ENCODE results near the gene ASZ1. TPM values are rescaled to one million over a fixed set of nuclear protein-coding genes. Genes with fewer than 3 reads are reported as not detected.
"Not testable (repeated sequence)": the region's sequence is repeated elsewhere in the genome, so short reads cannot be mapped to it uniquely, and the experiment has no call there.

The ASZ1 gene, protein sequence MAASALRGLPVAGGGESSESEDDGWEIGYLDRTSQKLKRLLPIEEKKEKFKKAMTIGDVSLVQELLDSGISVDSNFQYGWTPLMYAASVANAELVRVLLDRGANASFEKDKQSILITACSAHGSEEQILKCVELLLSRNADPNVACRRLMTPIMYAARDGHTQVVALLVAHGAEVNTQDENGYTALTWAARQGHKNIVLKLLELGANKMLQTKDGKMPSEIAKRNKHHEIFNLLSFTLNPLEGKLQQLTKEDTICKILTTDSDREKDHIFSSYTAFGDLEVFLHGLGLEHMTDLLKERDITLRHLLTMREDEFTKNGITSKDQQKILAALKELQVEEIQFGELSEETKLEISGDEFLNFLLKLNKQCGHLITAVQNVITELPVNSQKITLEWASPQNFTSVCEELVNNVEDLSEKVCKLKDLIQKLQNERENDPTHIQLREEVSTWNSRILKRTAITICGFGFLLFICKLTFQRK
- total RNA-seq (2021; fragmentation: NEBNext Ultra II Directional; extraction: Animal tissue kit (Norgen Biotek cat#: 25700)) = not detected
- long read RNA-seq = 0 reads

DNA sequence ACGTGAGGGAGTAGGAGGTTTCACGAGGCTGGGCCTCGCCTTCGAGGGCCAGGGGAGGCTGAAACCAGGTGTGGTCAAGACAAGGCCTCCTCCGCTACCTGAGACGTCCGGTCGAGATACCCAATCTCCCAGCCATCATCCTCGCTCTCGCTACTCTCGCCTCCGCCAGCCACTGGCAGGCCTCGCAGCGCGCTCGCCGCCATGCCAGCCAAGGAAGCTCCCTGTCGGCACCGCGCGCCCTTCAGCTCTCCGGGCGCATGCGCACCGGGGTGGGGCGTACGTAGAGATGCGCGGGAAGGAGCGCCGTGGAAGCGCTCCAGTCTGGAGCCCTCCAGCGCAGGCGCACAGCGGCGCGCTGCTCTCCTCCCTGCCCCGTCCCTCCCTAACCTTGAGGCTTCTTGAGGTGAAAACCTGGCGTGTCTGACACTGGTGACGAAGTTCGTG is at the start of gene ASZ1:
Gene ASZ1 (minus strand): TSS at position 236 of the 444 bp plus-strand sequence. CDS start 33 bp downstream, at position 203.
- TF ChIP-seq, protein P1, sequence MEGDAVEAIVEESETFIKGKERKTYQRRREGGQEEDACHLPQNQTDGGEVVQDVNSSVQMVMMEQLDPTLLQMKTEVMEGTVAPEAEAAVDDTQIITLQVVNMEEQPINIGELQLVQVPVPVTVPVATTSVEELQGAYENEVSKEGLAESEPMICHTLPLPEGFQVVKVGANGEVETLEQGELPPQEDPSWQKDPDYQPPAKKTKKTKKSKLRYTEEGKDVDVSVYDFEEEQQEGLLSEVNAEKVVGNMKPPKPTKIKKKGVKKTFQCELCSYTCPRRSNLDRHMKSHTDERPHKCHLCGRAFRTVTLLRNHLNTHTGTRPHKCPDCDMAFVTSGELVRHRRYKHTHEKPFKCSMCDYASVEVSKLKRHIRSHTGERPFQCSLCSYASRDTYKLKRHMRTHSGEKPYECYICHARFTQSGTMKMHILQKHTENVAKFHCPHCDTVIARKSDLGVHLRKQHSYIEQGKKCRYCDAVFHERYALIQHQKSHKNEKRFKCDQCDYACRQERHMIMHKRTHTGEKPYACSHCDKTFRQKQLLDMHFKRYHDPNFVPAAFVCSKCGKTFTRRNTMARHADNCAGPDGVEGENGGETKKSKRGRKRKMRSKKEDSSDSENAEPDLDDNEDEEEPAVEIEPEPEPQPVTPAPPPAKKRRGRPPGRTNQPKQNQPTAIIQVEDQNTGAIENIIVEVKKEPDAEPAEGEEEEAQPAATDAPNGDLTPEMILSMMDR (IDR thresholded peaks at IDR 0.05) = no peak
- no peak for DNase-seq
- H3K4me3 Mint-ChIP-seq = no peak within 1 kb of the TSS
- no peaks in the 10 kb centered on the region for H3K4me1 Mint-ChIP-seq (ENCODE audit: low read depth)
- no peak within 1 kb of the TSS for H3K27ac Mint-ChIP-seq
- no peaks in the 10 kb centered on the region for H3K36me3 Mint-ChIP-seq (ENCODE audit: low read depth)
- peaks cover 5% of the 10 kb centered on the region; the same call in 1 of the 2 replicates for H3K27me3 Mint-ChIP-seq (ENCODE audit: insufficient read depth)
- no peaks in the 10 kb centered on the region for H3K9me3 Mint-ChIP-seq

DNA sequence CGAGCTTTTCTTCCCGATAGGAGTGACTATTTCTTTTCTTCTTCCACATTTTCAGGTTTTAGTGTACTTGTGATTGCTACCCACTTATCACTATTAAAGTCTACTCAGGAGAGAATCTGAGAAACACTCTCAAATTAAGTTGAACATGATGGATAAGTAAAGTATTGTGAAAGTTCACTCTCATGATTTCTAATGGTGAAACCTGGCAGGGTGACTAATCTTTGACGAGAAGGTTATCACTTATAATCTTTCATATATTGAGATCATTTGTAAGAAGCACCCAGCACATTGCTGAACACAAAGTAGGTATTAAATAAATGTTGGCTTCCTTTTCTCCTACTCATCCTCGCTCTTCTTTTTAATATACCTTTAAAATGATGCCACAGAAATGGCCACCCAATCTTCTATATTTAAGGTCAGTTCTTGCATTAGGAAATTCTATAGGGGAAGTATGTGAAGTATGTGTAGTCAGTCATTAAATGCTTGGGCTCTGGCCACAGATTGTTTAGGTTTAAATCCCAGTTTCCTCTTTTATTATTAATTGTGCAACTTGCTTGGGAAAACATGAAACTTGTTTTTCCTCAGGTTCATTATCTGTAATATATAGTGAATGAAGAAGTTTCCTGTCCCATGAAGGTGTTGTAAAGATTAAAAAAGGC is 49.4 kb upstream of the ASZ1 start:
- no peak for DNase-seq
- Mint-ChIP-seq H3K36me3 (ENCODE audit: low read depth) (no peaks in the 10 kb centered on the region), H3K27me3 (ENCODE audit: insufficient read depth) (peaks cover 11% of the 10 kb centered on the region), H3K4me1 (ENCODE audit: low read depth) (no peaks in the 10 kb centered on the region), H3K9me3 (no peaks in the 10 kb centered on the region), H3K27ac (no peak overlapping the region), H3K4me3 (no peak overlapping the region)
- TF ChIP-seq, protein P1 (IDR thresholded peaks at IDR 0.05) = no peak

DNA sequence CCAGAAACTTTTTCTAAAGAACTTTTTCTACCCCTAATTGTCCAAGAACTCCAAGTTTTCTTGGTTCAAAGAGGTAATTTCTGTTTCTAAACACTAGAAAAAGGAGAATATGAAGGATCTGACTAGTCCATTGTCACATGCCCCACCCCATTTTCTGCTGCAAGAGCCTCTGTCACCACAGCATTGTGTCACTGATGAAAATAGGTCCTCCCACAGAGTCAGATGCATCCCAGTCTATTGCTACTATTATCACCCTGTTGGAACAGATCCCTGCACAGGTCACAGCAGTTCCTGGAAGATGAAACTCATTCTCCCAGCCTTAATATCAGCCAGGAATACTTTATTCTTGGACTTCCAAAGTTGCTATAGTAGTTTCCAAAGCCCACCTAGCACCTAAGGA is 45.0 kb upstream of the ASZ1 start:
- no peaks in the 10 kb centered on the region for H3K4me1 Mint-ChIP-seq (ENCODE audit: low read depth)
- no peaks in the 10 kb centered on the region for H3K27me3 Mint-ChIP-seq (ENCODE audit: insufficient read depth)
- TF ChIP-seq, protein P1 (IDR thresholded peaks at IDR 0.05) = no peak
- H3K4me3 Mint-ChIP-seq = no peak overlapping the region
- H3K27ac Mint-ChIP-seq = no peak overlapping the region
- H3K9me3 Mint-ChIP-seq = no peaks in the 10 kb centered on the region
- DNase-seq = no peak
- no peaks in the 10 kb centered on the region for H3K36me3 Mint-ChIP-seq (ENCODE audit: low read depth)

DNA sequence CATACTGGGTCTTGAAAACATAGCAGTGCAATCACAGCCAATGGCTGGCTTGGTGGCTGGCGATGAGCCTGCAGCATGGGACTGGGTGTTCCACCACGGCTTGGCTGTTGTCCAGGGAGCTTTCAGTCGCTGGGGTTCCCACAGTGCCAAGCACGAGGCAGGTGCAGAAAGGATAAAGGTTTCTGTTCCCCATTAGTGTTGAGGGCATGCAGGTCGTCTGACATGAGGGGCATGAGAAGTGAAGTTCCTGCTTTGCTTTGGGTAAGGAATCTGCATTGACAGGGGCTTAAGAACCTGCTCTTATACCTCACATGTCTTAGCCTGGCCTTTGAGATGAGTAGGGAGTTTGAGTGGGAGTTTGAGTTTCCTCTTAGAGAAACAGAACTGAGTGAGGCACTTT is 43.5 kb upstream of the ASZ1 start:
- H3K4me3 Mint-ChIP-seq = no peak overlapping the region
- DNase-seq = no peak
- peaks cover 2% of the 10 kb centered on the region; the same call in 1 of the 2 replicates for H3K27me3 Mint-ChIP-seq (ENCODE audit: insufficient read depth)
- no peak overlapping the region for H3K27ac Mint-ChIP-seq
- H3K9me3 Mint-ChIP-seq = no peaks in the 10 kb centered on the region
- no peaks in the 10 kb centered on the region for H3K36me3 Mint-ChIP-seq (ENCODE audit: low read depth)
- TF ChIP-seq, protein P1 (IDR thresholded peaks at IDR 0.05) = no peak
- no peaks in the 10 kb centered on the region for H3K4me1 Mint-ChIP-seq (ENCODE audit: low read depth)

DNA sequence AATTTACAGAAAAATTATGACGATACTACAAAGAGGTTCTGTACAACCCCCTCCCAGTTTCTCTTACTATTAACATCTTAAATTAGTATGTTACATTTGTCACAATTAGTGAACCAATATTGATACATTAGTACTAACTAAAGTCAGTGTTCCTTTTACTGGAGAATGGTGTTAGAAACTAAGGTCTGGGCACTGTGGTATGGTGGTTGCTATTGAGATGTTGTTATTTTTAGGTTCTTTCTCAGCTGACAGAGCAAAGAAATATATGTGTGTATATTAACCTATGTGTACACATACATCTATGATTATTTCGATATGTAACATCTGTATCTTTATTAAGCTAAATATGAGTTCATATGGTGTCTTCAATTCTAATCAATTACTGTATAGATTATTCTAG is 40.9 kb upstream of the ASZ1 start:
- Mint-ChIP-seq H3K4me1 (ENCODE audit: low read depth) (no peaks in the 10 kb centered on the region), H3K9me3 (no peaks in the 10 kb centered on the region), H3K27me3 (ENCODE audit: insufficient read depth) (peaks cover 5% of the 10 kb centered on the region; the same call in 1 of the 2 replicates), H3K36me3 (ENCODE audit: low read depth) (no peaks in the 10 kb centered on the region), H3K27ac (no peak overlapping the region), H3K4me3 (no peak overlapping the region)
- no peak for DNase-seq
- TF ChIP-seq, protein P1 (IDR thresholded peaks at IDR 0.05) = no peak

DNA sequence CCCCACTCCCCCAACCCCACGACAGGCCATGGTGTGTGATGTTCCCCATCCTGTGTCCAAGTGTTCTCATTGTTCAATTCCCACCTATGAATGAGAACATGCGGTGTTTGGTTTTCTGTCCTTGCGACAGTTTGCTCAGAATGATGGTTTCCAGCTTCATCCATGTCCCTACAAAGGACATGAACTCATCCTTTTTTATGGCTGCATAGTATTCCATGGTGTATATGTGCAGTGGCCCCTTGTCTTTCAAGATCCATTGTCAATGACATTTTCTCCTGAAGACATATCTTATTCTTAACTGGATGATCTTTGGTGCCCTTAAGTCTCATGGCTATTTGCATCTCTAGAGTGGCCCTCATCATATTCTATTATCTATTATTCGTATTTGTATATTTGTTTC is 33.5 kb upstream of the ASZ1 start:
- H3K4me1 Mint-ChIP-seq (ENCODE audit: low read depth); H3K27ac Mint-ChIP-seq; H3K27me3 Mint-ChIP-seq (ENCODE audit: insufficient read depth); H3K36me3 Mint-ChIP-seq (ENCODE audit: low read depth); H3K9me3 Mint-ChIP-seq; DNase-seq; H3K4me3 Mint-ChIP-seq: not testable (repeated sequence)

All from HFFc6 (cell line).